Measurements from ENCODE around the gene IL1A. TPM values are rescaled to one million over a fixed set of nuclear protein-coding genes. Genes with fewer than 3 reads are reported as not detected.

IL1A gene
- total RNA-seq, 4 donors from 2014 or later = 0.40 TPM; not detected in 3

DNA sequence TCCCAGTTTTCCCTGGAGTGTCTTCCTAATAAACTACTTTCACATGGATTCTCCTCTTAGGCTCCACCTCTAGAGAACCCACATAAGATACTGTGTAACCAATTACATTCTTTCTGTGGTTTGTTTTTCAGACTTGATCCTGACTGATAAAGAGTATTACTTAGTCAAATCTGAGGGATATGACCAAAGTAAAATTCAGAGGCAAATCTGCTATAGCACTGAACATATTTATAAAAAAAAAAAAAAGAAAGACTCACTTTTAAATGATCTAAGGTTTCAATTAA lies 33.8 kb downstream of the IL1A start:
- no peaks in the 10 kb centered on the region for H3K36me3 ChIP-seq
- DNase-seq = no peak
- intact Hi-C loops (cut with DNase I) = no loop called here
- no peak overlapping the region for H3K27ac ChIP-seq
- H3K4me1 ChIP-seq = no peaks in the 10 kb centered on the region
- H3K4me3 ChIP-seq (replicated peaks in 1 of 3) = no peak overlapping the region
- H3K9me3 ChIP-seq = no peaks in the 10 kb centered on the region
- no peak for TF ChIP-seq POLR2A (IDR thresholded peaks at IDR 0.05)
- TF ChIP-seq, protein P1, sequence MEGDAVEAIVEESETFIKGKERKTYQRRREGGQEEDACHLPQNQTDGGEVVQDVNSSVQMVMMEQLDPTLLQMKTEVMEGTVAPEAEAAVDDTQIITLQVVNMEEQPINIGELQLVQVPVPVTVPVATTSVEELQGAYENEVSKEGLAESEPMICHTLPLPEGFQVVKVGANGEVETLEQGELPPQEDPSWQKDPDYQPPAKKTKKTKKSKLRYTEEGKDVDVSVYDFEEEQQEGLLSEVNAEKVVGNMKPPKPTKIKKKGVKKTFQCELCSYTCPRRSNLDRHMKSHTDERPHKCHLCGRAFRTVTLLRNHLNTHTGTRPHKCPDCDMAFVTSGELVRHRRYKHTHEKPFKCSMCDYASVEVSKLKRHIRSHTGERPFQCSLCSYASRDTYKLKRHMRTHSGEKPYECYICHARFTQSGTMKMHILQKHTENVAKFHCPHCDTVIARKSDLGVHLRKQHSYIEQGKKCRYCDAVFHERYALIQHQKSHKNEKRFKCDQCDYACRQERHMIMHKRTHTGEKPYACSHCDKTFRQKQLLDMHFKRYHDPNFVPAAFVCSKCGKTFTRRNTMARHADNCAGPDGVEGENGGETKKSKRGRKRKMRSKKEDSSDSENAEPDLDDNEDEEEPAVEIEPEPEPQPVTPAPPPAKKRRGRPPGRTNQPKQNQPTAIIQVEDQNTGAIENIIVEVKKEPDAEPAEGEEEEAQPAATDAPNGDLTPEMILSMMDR (IDR thresholded peaks at IDR 0.05) = no peak
- no peaks in the 10 kb centered on the region for H3K27me3 ChIP-seq

DNA sequence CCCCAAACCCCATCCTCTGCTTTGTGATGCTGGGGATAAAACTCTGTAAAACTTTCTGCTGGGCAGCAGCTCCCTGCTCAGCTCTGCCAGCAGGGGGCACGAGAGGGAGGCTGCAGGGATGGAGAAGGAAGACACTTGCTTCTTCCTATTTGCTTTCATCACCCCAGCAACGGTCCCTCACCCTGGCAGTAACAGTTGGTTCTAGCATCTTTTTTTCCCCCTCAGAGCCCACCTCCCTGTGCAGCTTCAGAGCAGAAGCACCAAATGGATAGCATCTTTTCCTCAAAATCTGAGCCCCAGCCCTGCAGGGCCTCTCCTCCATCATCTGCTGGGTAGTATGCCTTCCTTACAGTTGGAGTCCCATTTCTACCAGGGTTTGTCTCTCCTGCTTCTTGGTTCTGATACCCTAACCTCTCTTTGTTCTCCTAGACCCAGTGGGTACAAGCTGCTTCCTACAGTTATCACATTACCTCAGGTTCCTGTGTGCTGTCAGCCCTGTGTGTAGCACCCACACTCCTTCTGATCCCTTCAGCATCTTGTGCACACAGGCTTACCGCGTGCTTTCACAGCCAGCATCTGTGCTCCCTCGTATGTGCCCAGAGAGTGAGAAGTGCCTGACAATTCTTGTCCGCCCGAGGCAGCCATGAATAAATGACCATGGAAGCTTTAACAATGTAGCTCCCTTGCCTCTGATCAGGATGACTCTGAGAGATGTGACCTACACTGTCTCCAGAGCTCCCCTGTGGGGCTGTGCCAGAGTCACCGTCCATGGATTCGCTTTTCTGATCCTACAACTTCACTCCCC lies 34.3 kb downstream of the IL1A start:
- no peak overlapping the region for H3K27ac ChIP-seq
- H3K36me3 ChIP-seq = no peaks in the 10 kb centered on the region
- WGBS, 2 donors = 63 to 68% methylated on average over 9 of the region's 9 CpGs
- no peak for TF ChIP-seq POLR2A (IDR thresholded peaks at IDR 0.05)
- TF ChIP-seq, protein P1 (IDR thresholded peaks at IDR 0.05) = peak; percentile 49 to 89 (median 59)
- H3K27me3 ChIP-seq = no peaks in the 10 kb centered on the region
- no peaks in the 10 kb centered on the region for H3K4me1 ChIP-seq
- no peak overlapping the region for H3K4me3 ChIP-seq (replicated peaks in 1 of 3)
- H3K9me3 ChIP-seq = no peaks in the 10 kb centered on the region
- intact Hi-C loops (cut with DNase I) = loop anchor here (10.0 kb wide), 1 partner anchor 195 kb away; no protein-coding TSS in a partner anchor
- peak; percentile 57 to 71 for DNase-seq

DNA sequence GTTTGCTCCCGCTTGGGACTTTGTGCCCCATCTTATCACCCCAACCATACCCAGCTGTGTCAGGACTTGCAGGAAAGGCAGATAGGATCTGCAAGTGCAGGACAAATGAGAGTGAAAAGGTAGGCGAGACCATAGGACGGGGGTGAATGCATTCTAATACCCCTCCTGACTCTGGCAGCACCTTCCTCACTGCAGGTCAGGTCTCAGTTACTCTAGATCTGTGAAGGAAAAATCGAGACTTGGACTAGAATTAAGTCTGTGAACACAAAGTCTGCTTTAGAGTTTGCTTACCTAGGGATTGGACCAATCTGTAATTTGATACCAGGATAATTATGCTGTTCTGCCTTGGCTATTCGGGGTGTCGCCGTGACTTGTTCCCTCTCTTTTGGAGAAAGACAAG lies 43.8 kb downstream of the IL1A start:
- 80 to 82% methylated on average over 7 of the region's 7 CpGs for WGBS, 2 donors
- no peaks in the 10 kb centered on the region for H3K27me3 ChIP-seq
- DNase-seq = no peak
- intact Hi-C loops (cut with DNase I) = loop anchor here (10.0 kb wide), 1 partner anchor 204 kb away; no protein-coding TSS in a partner anchor
- H3K9me3 ChIP-seq = no peaks in the 10 kb centered on the region
- TF ChIP-seq POLR2A (IDR thresholded peaks at IDR 0.05) = no peak
- TF ChIP-seq, protein P1 (IDR thresholded peaks at IDR 0.05) = no peak
- H3K4me1 ChIP-seq = peaks cover 9 to 16% of the 10 kb centered on the region in 2 donors
- H3K4me3 ChIP-seq (replicated peaks in 1 of 3) = no peak overlapping the region
- no peaks in the 10 kb centered on the region for H3K36me3 ChIP-seq
- peak overlapping the region; percentile 51 to 68 (median 58) for H3K27ac ChIP-seq

DNA sequence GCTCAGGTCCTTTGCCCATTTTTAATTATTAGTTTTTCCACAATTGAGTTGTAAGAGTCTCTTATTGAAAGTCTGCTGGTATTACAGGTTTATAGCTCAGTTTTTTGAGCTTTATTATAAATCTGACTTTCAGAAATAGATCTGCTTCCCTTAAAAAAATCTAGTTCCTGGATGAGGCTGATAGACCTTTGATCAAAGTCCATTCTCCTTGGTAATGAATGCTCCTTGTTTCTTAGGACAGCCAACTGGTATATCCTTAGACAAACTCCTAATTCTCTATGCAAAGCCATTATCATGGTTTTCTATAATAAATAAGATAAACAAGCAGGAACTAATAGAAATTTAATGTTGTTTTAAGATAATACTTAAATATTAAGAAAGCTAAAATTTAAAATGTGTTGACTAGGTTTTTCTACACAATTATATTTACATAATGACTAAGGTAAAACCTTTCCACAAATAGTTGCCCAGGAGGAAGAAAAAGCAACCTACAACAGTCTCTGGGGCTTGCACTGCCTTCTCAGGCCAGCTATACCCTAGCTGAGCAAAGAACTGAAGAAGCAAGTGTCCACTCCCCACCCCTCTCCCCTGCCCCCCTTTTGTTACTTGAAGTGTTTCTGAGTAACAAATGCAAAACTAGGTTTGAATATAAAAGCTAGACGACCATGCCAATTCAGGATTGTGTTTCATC lies 46.6 kb downstream of the IL1A start:
- no peak for DNase-seq
- H3K36me3 ChIP-seq = no peaks in the 10 kb centered on the region
- intact Hi-C loops (cut with DNase I) = no loop called here
- H3K27ac ChIP-seq = no peak overlapping the region
- H3K4me1 ChIP-seq = peaks cover 13 to 27% of the 10 kb centered on the region in 2 donors
- H3K27me3 ChIP-seq = no peaks in the 10 kb centered on the region
- TF ChIP-seq POLR2A (IDR thresholded peaks at IDR 0.05) = no peak
- TF ChIP-seq, protein P1 (IDR thresholded peaks at IDR 0.05) = no peak
- 54 to 68% methylated on average over 1 of the region's 1 CpG for WGBS, 2 donors
- H3K4me3 ChIP-seq (replicated peaks in 1 of 3) = no peak overlapping the region
- H3K9me3 ChIP-seq = no peaks in the 10 kb centered on the region

DNA sequence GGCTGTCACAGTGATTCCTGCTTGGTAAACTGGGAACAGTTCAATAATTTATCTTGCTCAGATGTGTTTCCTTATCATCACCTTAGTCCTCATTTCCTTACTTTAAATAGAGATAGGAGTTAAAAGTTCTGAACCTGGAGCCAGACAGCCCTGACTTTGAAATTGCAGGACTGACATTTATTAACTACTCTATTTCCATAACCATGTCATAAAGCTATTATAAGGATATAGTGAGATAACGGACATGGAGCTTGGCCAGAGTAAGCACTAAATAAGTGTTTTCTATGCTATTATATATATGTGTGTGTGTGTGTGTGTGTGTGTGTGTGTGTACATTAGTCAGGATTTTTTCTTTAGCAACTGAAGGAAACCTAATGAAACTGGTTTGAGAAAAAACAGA lies 50.4 kb downstream of the IL1A start:
- TF ChIP-seq, protein P1 (IDR thresholded peaks at IDR 0.05) = no peak
- TF ChIP-seq POLR2A (IDR thresholded peaks at IDR 0.05) = no peak
- H3K27ac ChIP-seq = peak overlapping the region in 2 of 3 donors; percentile 83 to 98
- H3K4me3 ChIP-seq (replicated peaks in 1 of 3) = no peak overlapping the region
- H3K36me3 ChIP-seq = no peaks in the 10 kb centered on the region
- intact Hi-C loops (cut with DNase I) = no loop called here
- no peak for DNase-seq
- 65 to 77% methylated on average over 1 of the region's 1 CpG for WGBS, 2 donors
- H3K4me1 ChIP-seq = peaks cover 23 to 29% of the 10 kb centered on the region in 2 donors
- no peaks in the 10 kb centered on the region for H3K9me3 ChIP-seq
- no peaks in the 10 kb centered on the region for H3K27me3 ChIP-seq
